SK-N-MC (cell line): ENCODE data around the gene ZFP92.

ENCODE experiments used
- EZH2 ChIP-seq: fragments of 200-600 bp; sonication (generic); IDR thresholded peaks from one replicate; pipeline ENCODE4 v1.6.1; 2017; ENCODE audit warnings: antibody characterized with exemption
- FOXP2 ChIP-seq: optimal IDR thresholded peaks from 2 replicates; pipeline ENCODE3; 2011; ENCODE audit warnings: mild to moderate bottlenecking, moderate library complexity; ENCODE audit not compliant: insufficient read depth; ENCODE audit errors: extremely low read length, control extremely low read depth
- POLR2AphosphoS5 ChIP-seq: IDR thresholded peaks from 2 replicates; pipeline ENCODE4 v1.6.1; 2012; ENCODE audit warnings: mild to moderate bottlenecking, low read depth, low read length, borderline replicate concordance

DNA sequence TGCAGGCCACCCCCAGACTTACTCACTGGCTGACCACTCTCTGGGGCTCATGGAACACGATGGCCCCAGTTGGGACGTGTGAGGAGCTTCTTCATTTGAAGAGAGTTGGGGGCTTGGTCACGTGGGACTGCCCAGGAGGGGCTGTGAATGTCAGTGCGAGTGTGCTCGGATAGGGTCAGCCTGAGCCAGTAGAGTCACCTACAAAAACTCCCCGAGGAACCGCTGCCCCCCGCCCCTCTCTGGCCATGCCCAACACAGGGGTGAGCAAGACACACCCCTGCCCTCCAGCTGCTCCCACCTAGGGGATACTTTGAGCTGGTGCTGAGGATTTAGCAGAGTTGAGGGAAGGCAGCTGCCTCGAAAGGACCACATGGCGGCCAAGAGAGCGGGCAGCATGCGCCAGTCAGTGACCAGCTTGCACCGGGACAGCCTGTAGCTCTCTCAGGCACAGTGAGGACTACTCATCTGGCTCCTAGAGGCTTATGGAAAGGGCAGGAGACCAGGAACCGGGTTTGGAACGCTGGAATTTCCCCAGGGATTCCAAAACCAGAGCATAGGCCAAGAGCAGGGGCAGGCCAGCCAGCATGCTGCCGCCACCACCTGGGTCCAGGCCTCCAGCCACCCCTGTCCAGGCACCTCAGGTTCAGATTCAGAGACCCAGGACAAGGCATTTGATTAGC is 18.5 kb upstream of the ZFP92 start:
- TF ChIP-seq POLR2AphosphoS5: no peak
- TF ChIP-seq EZH2: no peak
- TF ChIP-seq FOXP2: no peak
